Erythroblast (primary cell): ENCODE results near the gene PRSS53.
A peak's percentile ranks its signal among the peaks of the same experiment; 100 is the strongest.

Experiments used
- DNase-seq, 2 experiments: peaks; one replicate each; lab custom pipeline; 2025; lab: John Stamatoyannopoulos, UW
- GATA1 ChIP-seq: IDR thresholded peaks from 2 replicates; pipeline ENCODE4 v1.6.1; 2011; ENCODE audit warnings: low read depth, mild to moderate bottlenecking, control low read depth, low read length, moderate library complexity
- POLR2A ChIP-seq: IDR thresholded peaks from 2 replicates; pipeline ENCODE4 v1.6.1; 2011; ENCODE audit warnings: mild to moderate bottlenecking, low read length

Gene PRSS53

DNA sequence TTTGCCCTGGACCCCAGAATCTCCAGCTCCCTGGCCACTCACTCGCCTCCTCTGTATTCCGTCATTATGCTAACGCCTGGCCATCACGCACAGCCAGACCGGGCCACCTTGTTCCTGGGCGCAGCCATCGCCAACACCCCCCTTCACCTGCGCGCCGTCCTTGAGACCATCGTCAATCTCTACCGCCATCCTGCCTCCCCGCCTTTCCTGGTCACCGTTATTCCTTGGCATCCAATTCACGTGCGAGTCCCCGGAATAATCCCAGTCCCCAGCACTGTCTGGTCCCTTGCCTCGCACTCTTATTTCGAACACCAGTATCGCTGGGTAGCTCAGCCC is 5.3 kb upstream of the PRSS53 start:
- TF ChIP-seq GATA1: no peak
- no peak for TF ChIP-seq POLR2A
- DNase-seq: no peak

DNA sequence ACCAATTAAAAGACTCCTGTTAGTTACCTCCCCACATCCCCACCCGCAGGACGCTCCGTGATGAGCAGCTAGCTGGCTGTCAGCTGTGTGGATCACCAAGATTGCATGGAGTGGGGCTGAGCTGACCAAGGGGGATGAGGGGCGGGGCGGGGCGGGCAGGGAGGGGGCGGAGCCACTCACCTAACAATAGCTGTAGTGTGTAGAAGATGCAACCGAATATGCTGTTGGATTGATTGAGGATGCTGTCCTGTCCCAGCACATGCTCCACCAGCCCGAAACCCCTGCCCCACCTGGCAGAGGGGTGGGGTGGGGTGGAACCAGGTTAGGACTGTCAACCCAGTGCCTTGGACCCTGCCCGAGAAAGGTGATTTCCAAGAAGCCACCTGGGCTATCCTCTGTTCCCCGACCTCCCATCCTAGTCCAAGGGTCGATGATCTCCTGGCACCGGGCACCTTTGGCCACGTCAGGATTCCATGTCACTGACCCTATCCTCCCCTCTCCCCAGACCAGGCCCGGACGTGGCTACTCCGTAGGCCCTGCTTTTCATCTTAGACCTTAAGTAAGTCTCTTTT is 4.5 kb upstream of the PRSS53 start:
- DNase-seq: no peak
- TF ChIP-seq GATA1: no peak
- no peak for TF ChIP-seq POLR2A

DNA sequence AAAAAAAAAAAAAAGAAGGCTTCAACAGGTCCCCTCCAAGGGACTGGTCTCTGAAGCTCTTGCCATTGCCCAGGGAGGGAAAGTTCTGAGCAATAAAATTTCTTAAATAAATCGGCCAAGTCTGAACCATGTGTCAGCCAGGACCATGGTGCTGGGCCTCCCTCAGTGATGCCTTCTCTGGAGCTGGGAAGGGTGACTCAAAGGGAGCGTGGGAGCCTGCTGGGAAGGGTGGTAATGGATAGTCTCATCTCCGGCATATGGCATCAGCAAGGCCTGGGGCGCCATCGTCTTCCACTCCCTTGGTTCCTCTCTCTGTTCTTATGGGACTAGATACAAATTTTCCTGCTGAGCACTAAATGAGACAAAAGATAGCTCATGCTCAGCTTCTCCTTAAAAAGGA is 3.6 kb upstream of the PRSS53 start:
- TF ChIP-seq GATA1 (no peak), POLR2A (no peak)
- DNase-seq: no peak

DNA sequence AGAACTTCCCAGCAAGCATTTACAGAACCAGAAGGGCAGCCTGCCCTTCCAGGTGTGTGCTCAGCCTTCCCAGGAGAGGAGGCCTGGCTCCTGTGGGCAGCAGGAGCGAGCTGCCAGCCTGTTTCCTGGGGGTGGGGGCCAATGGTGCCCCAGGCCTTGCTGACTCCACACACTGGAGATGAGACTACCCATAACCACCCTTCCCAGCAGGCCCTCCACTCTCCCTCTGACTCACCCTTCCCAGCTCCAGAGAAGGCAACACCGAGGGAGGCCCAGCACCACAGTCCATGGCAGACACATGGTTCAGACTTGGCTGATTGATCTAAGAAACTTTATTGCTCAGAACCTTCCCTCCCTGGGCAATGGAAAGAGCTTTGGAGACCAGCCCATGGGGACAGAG is 1.8 kb upstream of the PRSS53 start:
- DNase-seq: no peak
- no peak for TF ChIP-seq POLR2A
- TF ChIP-seq GATA1: no peak

DNA sequence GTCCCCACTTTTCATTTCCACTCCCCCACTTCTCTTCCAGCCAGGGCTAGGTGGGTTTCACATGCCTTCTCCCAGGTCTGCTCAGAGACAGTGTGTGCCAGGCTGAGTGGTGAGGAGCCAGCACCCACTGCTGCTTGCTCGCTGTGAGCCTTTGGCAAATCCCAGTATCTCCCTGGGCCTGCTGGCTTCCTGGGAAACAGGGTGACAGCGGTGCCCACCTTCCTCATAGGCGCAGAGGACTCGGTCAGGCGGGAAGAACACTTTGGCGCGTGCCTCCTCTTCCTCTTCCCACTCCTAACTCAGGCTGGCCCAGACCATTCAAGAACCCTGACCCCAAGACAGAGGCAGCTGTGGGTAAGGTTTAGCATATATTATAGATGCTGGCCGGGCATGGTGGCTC is 456 bp upstream of the PRSS53 start:
- TF ChIP-seq POLR2A: no peak
- no peak for TF ChIP-seq GATA1
- DNase-seq: no peak

DNA sequence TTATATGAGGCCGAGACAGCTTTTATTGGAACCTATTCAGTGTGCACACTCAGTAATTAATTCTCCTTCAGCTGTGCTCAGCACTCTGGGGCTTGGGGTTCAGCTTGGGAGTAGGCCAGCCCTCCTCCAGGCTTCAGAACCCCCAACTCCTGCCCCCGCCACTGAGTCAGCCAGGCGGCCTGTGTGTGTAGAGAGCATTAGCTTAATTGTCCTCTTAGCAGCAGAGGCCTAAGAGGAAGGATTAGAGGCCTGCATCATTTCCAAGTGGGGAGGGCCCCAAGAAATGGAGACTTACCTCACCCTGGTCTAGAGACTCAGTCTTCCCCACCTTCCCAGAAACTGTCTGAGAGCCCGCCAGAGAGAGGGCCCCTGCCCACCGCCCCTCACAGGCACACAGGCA is 772 bp downstream of the PRSS53 start:
- TF ChIP-seq GATA1 (no peak), POLR2A (no peak)
- no peak for DNase-seq

DNA sequence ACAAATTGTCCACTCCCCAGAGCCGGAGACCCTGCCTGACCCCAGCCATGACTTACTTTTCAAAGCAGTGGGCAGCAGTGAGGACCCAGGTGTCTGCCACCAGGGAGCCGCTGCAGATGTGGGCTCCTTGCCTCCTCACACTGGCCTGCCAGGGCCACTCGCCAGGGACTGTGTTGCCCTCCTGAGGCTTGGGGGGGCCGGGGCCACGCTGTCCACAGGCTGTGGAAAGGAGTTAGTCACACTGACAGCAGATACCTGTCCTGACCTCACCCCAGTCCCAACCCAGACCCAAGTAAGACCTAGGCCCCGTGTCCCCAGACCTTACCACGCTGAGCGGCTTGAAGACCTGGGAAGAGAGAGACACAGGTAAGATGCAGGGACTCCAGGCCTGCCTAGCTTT is 1.3 kb downstream of the PRSS53 start:
- TF ChIP-seq POLR2A: no peak
- no peak for TF ChIP-seq GATA1

DNA sequence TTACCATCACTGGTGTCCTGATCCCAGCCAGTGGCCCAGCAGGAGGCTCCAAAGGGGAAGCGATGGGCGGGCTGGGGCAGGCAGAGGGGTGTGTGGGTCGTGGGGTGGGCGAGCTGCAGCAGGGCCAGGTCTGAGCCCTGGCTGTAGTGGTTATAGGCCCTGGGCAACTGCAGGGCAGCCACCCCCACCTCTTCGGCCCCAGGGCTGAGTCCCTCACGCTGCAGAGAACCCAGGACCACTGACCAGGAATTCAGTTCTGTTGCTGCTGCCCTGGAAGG is 2.2 kb downstream of the PRSS53 start:
- TF ChIP-seq GATA1: no peak
- DNase-seq: no peak

More for the DNA sequence above, 1.3 kb downstream of the PRSS53 start:
- no peak for DNase-seq

DNA sequence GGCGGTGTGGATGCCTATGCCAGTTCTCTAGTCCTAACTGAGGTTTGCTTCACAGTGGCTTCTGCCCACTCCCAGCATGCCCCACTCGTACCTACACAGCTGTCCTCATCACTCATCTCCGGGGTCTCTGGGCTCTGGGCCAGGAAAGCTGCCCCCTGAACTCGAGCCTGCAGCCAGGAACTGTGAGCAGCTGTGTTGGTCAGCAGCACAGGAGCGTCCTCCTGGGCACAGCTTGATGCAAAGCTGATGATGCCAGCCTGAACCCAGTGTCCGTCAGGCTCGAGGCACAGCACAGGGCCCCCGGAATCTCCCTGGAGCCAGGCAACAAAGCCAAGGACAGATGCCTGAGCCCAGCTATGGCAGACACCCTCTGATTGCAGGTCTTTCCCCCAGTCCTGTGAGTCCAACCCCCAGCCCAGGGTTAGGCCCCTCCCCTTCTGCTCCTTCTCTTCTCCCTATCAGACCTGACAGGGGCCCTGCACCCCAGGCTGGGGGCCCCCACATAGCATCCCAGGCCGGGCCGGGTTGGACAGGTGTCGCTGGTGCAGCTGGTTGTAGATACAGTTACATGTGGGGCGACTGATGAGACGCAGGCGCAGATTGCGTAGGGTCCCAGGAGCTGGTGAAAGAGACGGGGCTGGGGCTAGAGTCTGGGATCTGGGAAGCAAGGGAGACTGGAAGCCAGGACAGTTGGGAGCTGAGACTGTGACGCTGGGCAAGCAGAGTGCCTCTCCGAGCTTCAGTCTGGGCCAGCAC is 2.7 kb downstream of the PRSS53 start:
- TF ChIP-seq POLR2A (no peak), GATA1 (no peak)
- DNase-seq: no peak

DNA sequence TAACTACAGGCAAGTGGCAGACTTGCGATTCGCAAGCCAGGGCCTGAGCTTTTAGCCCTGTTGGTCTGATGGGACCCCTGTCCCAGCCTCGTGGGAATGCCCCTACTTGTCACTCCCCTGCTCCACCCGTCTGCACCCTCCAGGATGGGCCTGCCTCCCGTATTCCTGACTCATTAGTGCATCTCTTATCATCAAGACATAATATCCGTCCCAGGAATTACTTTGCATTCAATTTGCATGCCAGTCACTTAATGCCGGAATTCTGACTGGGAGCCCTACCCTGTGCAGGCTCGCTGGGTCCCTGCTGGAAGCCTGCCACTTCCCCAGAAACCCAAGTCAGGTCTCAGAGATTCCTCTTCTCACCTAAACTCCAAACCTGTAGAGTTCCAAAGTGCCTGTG is 3.3 kb downstream of the PRSS53 start:
- DNase-seq: no peak
- no peak for TF ChIP-seq GATA1
- TF ChIP-seq POLR2A: no peak

DNA sequence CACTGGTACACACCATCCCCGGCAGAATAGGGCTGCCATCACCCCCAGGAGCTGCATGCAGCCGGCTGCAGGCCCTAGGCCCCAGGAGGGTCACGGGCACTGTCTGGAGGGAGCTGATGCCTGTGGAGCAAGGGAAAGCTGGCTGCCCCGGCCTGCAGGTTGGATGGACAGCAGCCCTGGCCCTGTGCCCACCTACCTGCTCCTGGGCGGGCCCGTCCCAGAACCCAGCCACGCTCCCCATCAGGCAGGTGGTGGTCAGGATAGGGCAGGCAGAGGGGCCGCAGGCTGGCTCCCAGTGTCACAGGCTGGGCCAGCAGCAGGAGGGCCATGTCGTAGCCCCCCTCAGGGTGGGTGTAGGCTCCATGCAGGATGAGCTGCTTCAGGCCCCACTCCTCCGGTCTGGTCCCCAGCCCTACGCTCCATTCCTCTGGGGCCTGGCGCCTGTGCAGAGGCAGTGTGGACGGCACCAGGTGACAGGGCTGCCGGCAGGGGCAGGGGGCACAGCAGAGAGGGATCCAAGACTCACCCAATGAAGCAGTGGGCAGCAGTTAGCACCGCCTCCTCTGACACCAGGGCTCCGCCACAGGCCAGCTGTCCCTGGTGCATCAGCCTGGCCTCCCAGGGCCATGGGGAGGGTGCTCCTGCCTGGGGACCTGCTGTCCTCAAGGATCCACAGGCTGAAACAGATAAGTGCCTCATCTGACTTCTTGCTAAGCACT is 4.0 kb downstream of the PRSS53 start:
- no peak for DNase-seq
- peak; percentile 4 for TF ChIP-seq POLR2A
- no peak for TF ChIP-seq GATA1

DNA sequence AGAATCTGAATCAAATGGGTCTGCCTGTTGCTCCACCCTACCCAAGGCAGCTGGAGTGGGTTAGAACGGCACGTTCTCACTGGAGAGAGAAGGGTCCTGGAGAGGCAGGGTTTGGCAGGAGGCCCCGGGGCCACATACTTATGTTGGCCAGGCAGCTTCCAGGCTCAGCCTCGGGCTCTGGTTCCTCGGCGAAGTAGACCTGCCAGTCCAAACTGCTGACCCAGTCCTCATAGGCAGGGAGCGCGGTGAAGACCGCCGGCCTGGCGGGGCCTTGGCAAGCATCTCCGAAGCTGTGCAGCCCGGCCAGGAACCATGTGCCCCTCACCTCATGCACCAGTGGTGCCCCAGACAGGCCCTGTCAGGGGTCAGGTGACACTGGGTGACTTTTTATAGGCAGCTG is 4.8 kb downstream of the PRSS53 start:
- no peak for TF ChIP-seq POLR2A
- no peak for DNase-seq

DNA sequence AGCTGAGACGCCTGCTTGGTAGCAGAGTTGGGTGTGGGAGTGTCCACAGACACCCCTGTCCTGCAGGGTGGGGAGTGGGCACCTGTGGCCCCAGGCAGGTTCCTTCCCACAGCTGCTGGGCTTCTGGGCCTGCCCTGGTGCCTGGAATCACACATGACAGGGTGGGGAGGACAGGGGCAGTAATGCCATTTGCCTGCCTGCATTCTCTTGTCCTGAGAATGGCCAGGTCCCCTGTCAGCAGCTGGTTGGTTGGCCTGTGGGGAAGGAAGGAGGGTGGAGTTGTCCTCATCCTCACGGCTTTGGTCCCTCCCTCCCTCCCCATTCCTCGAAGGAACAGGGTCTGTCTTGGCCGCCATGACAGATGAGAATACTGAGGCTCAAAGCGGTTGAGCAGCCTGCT is 5.2 kb downstream of the PRSS53 start:
- TF ChIP-seq GATA1 (no peak), POLR2A (no peak)
- no peak for DNase-seq

DNA sequence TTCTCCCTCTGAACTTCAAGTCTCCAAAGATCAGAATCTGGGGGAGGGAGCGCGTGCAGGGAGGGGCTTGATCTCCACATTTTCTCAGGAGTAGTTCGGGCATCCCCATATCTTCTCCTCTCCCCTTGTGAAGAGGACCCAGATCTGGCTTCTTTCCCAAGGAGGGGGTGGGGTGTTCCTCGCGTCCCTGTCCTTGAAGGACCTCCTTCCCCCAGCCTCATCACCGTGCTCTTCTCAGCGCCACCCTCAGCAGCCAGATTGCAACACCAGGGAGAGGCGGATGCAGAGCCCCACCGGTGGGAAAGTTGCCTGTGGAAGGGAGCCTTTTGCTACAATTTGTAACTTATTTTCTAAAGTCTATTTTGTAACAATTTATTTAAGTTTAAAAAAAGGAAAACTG is 5.7 kb downstream of the PRSS53 start:
- no peak for DNase-seq
- TF ChIP-seq GATA1 (no peak), POLR2A (no peak)

DNA sequence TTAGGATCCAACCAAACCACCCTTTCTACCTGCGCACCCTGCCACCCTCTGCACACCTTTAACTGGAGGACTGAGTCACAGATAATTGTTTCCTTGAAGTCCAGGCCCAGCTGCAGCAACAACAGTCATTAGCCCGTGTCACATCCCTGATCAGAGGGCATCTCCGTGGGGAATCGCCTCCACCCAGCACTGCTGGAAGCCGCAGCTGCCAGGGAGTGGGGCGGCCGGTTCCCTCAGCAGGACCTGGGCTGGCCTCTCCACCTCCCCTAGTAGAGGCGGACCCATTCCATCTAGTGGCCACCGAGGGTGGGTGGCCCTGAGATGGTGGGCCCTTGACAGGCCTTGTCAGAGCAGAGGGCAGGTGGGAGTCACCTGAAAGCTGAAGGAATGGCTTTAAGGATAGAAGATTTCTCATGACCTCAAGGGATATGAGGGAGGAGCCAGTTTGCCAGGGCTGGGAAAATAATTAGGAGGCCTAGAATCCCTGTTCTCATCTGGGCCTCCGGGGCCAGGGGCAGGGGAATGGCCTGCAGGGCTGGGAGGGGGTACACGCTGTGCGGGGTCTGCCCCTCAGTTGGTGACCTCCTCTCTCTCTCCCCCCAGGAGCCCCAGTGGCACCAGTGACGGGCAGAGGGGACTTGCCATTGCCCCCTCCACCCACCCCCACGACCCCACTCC is 6.2 kb downstream of the PRSS53 start:
- no peak for DNase-seq
- no peak for TF ChIP-seq GATA1
- TF ChIP-seq POLR2A: no peak
